Activated CD4-positive, alpha-beta T cell treated with anti-CD3 and anti-CD28 coated beads for 1 hour (primary cell): ENCODE data around the gene KANSL3.
"Not testable (repeated sequence)": the region's sequence is repeated elsewhere in the genome, so short reads cannot be mapped to it uniquely, and the experiment has no call there.

Source experiments
- DNase-seq: peaks from one replicate; pipeline ENCODE4 v3.0.0-alpha.2; 2020

KANSL3 gene

GRCh38 chr2:96638144-96639121, at the start of gene KANSL3:
Gene KANSL3 (minus strand): TSS chr2:96638312. CDS start chr2:96637135, 1,177 bp downstream.
- DNase-seq, result peak; percentile 83

DNA sequence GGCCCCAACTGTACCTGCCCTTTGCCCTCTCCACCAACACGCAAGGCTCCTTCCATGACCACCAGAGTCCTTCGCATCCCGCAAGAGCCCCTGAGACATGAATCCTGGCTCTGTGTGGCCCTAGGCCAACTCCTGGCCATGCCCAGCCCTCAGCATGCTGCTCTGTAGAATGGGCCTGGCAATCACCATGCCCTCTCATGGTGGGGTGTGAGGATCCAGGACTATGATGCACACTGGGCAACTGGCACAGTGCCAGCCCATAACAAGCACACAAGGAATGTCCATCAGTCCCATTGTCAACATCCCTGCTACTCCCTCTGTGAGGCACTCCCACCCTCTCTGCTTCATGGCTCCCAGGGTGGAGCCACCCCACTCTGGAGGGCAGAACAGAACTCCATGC, 49.2 kb upstream of the KANSL3 start:
- DNase-seq, result no peak

GRCh38 chr2:96685577-96686459, 47.7 kb upstream of the KANSL3 start:
- DNase-seq, result no peak

DNA sequence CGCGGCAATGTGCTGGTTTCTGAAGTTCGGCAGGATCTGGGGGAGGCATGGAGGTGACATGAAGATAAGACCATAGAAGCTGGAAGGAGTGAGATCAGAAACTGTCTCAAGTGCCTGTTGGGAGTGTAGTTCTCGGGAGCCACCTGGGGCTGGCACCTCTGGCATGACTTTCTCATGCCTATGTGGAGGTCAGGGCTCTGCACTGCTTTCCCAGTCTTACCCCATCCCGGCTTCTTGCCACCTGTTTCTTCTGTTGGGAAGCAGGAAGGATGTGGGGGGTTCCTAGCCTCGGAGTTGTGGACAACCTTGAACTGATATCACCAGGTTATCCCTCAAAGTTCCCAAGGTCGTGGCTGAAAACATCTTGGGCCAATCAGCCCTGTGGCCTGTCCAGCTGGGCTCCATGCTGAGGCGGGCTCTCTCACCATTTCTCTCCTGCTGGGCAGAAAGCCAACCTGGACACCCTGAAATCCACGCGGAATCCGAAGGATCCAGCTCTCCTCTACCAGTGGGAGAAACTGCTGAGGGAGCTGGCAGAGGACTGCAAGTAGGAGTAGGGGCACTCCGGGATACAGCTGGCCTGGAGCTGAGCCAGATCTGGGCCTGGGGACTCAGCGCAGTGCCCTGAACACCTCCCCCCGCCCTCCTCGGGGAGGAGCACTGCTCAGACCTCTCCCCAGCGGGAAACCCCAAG, 46.9 kb upstream of the KANSL3 start:
- DNase-seq, result no peak

GRCh38 chr2:96683972-96684820, 46.1 kb upstream of the KANSL3 start:
- DNase-seq, result no peak

DNA sequence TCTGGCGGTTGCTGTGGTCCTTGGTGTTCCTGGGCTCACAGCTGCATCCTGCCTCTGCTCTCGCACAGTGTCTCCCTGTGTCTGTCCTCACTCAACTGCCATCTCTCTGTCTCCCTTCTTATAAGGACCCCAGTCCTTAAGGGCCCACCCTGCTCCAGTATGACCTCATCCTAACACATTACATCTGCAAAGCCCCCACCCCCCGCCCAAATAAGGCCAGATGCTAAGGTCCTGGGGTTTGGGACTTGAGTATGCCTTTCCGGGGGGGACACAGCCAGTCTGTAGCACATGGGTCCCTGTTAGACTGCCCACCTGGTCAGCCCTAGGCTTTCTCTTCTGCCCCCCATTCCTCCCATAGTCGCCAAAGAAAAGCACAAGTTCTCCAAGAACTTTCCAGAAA, 45.2 kb upstream of the KANSL3 start:
- no peak for DNase-seq

- DNase-seq, result no peak
These were observed 43.4 kb upstream of the KANSL3 start for GRCh38 chr2:96681540-96681939.

GRCh38 chr2:96680561-96681141, 42.5 kb upstream of the KANSL3 start:
- no peak for DNase-seq

DNA sequence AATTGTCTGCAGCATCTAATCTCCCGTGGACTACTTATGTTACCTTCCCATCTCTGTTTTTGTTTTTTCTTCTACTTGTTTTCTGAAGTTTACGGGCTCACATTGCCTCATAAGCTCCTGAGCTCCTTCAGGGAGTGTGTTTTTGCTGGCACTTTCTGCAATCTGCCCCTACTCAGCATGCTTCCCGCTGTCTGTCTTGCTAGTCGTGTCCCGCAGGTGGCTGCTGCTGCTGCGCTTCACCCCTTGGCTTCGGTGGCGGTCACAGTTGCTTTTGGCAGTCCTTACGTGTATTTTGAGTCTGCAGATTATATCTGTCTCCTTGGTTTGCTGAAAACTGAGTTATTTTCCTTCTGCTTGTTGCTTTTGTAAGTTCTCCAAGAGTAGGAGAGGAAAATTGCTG, 41.7 kb upstream of the KANSL3 start:
- no peak for DNase-seq

DNA sequence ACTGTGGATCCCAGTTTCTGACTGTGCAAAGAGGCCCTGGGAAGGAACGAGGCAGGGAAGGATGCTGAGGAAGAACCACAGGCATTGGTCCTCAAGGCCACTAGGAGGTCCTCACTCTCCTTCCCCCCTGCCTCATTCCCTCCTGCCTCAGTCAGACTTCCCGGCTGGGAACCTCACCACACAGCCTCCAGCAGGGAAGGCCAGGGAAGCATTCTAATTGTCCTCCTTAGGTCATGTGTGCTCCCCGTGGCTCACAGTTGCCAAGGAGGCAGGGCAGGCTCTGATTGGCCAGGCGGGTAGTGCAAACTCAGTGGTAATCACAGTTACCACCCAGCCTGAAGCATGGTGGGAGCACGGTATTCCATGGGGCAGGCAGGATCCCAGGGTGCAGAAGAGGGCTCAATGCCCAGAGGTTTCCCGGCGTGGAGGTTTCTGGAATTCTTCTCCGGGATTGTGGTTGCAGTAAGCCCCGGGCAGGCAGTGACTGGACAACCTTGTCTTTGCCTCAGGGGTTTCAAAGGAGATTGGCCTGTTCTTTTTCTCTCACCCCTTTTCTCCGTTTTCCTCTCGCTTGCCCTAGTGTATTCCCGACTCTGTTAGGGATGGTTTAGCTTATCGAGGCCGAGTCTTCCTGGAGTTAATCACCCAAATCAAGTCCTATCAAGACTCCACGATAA, 31.6 kb upstream of the KANSL3 start:
- DNase-seq, result no peak

- no peak for DNase-seq
These were observed 30.7 kb upstream of the KANSL3 start for GRCh38 chr2:96668771-96669170.

DNA sequence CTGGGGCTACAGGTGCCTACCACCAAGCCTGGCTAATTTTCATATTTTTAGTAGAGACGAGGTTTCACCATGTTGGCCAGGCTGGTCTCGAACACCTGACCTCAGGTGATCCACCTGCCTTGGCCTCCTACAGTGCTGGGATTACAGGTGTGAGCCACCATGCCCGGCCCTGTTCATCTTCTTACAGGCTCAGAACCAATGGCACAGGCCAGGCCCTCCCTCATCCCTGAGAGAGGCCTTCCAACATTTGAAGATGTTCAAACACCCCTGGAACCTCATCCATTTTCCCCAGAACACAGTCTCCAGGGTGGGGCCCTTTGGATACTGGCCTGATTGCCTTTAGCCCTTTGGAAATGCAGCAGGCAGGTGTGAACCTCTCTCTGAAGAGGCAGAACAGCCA, 27.6 kb upstream of the KANSL3 start:
- not testable (repeated sequence) for DNase-seq

- DNase-seq, result no peak
These were observed 27.0 kb upstream of the KANSL3 start for GRCh38 chr2:96665083-96665569.

- DNase-seq, result no peak
These were observed 26.3 kb upstream of the KANSL3 start for GRCh38 chr2:96664366-96664925.

DNA sequence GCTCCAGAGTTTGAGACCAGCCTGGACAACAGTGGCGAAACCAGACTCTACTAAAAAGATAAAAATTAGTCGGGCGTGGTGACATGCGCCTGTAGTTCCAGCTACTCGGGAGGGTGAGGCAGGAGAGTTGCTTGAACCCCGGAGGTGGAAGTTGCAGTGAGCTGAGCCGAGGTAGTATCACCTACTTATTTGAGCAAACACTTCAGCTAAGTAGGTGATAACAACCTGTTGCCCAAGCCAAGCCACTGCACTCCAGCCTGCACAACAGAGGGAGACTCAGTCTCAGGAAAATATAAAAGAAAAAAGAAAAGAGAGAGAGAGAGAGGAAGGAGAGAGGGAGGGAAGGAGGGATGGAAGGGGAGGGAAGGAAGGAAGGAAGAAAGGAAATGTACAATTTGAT, 25.7 kb upstream of the KANSL3 start:
- DNase-seq, result no peak

DNA sequence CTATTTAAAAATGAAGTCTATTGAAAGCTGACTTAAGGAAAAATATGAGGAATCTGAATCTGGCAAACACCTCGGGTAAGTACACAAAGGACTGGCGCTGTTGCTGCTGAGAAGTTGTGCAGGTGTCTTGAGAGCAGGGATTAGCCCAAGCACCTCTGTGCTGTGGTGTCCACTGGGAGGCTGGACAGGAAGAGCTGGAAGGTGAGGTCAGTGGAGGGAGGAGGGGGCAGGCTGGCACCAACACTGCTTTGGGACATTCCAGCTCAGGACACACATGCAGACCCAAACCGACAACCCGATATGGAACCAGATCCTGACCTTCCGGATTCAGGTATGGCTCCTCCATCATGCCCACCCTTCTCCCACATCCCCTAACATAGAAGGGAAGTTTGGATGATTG, 25.1 kb upstream of the KANSL3 start:
- DNase-seq, result no peak

- DNase-seq, result no peak
These were observed 24.2 kb upstream of the KANSL3 start for GRCh38 chr2:96662360-96662759.

- DNase-seq, result no peak
These were observed 23.2 kb upstream of the KANSL3 start for GRCh38 chr2:96661324-96661723.

- no peak for DNase-seq
These were observed 18.4 kb upstream of the KANSL3 start for GRCh38 chr2:96656540-96656939.

- no peak for DNase-seq
These were observed 17.4 kb upstream of the KANSL3 start for GRCh38 chr2:96655526-96655925.

DNA sequence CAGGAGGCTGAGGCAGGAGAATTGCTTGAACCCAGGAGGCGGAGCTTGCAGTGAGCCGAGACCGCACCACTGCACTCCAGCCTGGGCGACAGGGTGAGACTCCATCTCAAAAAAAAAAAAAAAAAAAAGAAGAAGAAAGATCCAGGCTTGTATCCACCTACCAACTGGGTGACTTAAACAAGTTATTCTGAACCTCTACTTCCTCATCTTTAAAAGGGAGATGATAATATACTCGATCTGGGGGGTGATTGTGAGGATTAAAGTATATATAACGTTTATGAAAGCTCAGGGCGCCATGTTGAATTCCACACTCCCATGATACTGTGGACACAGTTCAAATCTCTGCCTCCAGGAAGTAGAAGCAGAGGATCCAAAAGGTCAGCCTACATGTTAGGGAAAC, 16.7 kb upstream of the KANSL3 start:
- DNase-seq, result not testable (repeated sequence)
